ENCODE results near the gene RFX2. TPM values are rescaled to one million over a fixed set of nuclear protein-coding genes. Genes with fewer than 3 reads are reported as not detected.

Gene RFX2
- total RNA-seq, 2 donors from 2014 or later, result 14.0 to 14.8 TPM

DNA sequence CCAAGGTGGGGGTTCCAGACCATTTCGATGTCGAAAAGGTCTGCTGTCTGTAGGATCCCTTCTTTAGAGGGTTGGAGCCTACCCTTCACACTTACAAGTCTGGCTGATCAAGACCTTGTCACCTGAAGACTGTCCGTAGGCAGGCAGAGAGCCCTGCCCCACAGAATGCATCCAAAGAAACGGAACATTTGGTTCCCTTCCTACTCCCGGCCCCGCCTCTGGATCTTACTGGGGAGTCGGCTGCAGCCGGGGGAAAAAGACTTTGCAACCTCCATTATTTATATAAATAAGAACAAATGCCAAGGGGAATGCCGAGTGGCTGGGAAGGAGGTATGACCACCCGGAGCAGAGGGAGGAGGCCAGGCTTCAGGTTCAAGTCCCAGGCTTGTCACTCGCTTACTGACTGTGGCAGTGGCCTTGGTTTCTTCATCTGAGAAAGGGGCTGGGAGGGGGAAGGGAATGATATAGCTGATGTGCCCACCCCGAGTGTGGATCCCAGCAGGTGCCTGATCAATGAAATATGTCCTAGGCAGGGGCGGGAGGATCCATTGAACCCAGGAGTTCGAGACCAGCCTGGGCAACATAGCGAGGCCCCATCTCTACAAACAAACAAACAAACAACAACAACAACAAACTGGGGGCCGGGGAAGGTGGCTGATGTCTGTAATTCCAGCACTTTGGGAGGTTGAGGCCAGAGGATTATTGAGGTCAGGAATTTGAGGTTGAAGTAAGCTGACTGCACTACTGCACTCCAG is 48.7 kb downstream of the RFX2 start:
- H3K4me3 ChIP-seq, result no peak overlapping the region
- peaks cover 30% of the 10 kb centered on the region for H3K4me1 ChIP-seq
- WGBS, 2 donors, result 65 to 70% methylated on average over 14 to 16 of the region's 16 CpGs

GRCh38 chr19:6060600-6061375 is 49.5 kb downstream of the RFX2 start:
- DNase-seq, result peak in 1 of 4 donors; percentile 8
- H3K4me3 ChIP-seq, result no peak overlapping the region
- intact Hi-C loops (cut with DNase I), result no loop called here
- no peak for ATAC-seq
- no peak for TF ChIP-seq POLR2A (IDR thresholded peaks at IDR 0.05)
- TF ChIP-seq, protein P1, sequence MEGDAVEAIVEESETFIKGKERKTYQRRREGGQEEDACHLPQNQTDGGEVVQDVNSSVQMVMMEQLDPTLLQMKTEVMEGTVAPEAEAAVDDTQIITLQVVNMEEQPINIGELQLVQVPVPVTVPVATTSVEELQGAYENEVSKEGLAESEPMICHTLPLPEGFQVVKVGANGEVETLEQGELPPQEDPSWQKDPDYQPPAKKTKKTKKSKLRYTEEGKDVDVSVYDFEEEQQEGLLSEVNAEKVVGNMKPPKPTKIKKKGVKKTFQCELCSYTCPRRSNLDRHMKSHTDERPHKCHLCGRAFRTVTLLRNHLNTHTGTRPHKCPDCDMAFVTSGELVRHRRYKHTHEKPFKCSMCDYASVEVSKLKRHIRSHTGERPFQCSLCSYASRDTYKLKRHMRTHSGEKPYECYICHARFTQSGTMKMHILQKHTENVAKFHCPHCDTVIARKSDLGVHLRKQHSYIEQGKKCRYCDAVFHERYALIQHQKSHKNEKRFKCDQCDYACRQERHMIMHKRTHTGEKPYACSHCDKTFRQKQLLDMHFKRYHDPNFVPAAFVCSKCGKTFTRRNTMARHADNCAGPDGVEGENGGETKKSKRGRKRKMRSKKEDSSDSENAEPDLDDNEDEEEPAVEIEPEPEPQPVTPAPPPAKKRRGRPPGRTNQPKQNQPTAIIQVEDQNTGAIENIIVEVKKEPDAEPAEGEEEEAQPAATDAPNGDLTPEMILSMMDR (IDR thresholded peaks at IDR 0.05), result no peak
- peaks cover 26% of the 10 kb centered on the region for H3K4me1 ChIP-seq
- no peaks in the 10 kb centered on the region for H3K36me3 ChIP-seq (replicated peaks in 1 of 2; ENCODE audit: insufficient read depth in 1 of 2, low read depth in 2 of 2)
- no peaks in the 10 kb centered on the region for H3K9me3 ChIP-seq
- H3K27me3 ChIP-seq, result no peaks in the 10 kb centered on the region
- WGBS, 2 donors, result 67 to 69% methylated on average over 21 of the region's 21 CpGs
- H3K27ac ChIP-seq, result no peak overlapping the region

More for the DNA sequence above, 48.7 kb downstream of the RFX2 start:
- no peak for ATAC-seq
- no peak for DNase-seq
- intact Hi-C loops (cut with DNase I), result no loop called here
- peak overlapping the region in 1 of 4 donors; percentile 49 for H3K27ac ChIP-seq
- TF ChIP-seq, protein P1 (IDR thresholded peaks at IDR 0.05), result no peak
- TF ChIP-seq POLR2A (IDR thresholded peaks at IDR 0.05), result no peak
- no peaks in the 10 kb centered on the region for H3K9me3 ChIP-seq
- H3K36me3 ChIP-seq (replicated peaks in 1 of 2; ENCODE audit: insufficient read depth in 1 of 2, low read depth in 2 of 2), result no peaks in the 10 kb centered on the region
- H3K27me3 ChIP-seq, result no peaks in the 10 kb centered on the region

GRCh38 chr19:6059988-6060599 is 50.2 kb downstream of the RFX2 start:
- H3K4me1 ChIP-seq, result peaks cover 19% of the 10 kb centered on the region

GRCh38 chr19:6059396-6059947 is 50.8 kb downstream of the RFX2 start:
- no peak for TF ChIP-seq POLR2A (IDR thresholded peaks at IDR 0.05)
- TF ChIP-seq, protein P1 (IDR thresholded peaks at IDR 0.05), result no peak
- intact Hi-C loops (cut with DNase I), result no loop called here
- Histone ChIP-seq H3K27me3 (no peaks in the 10 kb centered on the region), H3K9me3 (no peaks in the 10 kb centered on the region), H3K4me1 (peaks cover 19% of the 10 kb centered on the region), H3K4me3 (no peak overlapping the region), H3K27ac (no peak overlapping the region), H3K36me3 (replicated peaks in 1 of 2; ENCODE audit: insufficient read depth in 1 of 2, low read depth in 2 of 2) (no peaks in the 10 kb centered on the region)
- WGBS, 2 donors, result 66 to 77% methylated on average over 6 of the region's 6 CpGs
- ATAC-seq (no peak), DNase-seq (peak in 1 of 4 donors; percentile 0)

More at GRCh38 chr19:6059988-6060599, 50.2 kb downstream of the RFX2 start:
- DNase-seq, result peak in 1 of 4 donors; percentile 1
- Histone ChIP-seq H3K9me3 (no peaks in the 10 kb centered on the region), H3K27me3 (no peaks in the 10 kb centered on the region), H3K27ac (no peak overlapping the region), H3K36me3 (replicated peaks in 1 of 2; ENCODE audit: insufficient read depth in 1 of 2, low read depth in 2 of 2) (no peaks in the 10 kb centered on the region), H3K4me3 (no peak overlapping the region)
- intact Hi-C loops (cut with DNase I), result no loop called here
- WGBS, 2 donors, result 79 to 88% methylated on average over 4 of the region's 4 CpGs
- no peak for ATAC-seq
- no peak for TF ChIP-seq POLR2A (IDR thresholded peaks at IDR 0.05)
- TF ChIP-seq, protein P1 (IDR thresholded peaks at IDR 0.05), result no peak

Measured in body of pancreas (tissue), 4 donors.